ENCODE results near the gene LRRC55. TPM values are rescaled to one million over a fixed set of nuclear protein-coding genes. Genes with fewer than 3 reads are reported as not detected.

LRRC55 gene
- total RNA-seq, 1 experiment from 2014 or later = not detected

DNA sequence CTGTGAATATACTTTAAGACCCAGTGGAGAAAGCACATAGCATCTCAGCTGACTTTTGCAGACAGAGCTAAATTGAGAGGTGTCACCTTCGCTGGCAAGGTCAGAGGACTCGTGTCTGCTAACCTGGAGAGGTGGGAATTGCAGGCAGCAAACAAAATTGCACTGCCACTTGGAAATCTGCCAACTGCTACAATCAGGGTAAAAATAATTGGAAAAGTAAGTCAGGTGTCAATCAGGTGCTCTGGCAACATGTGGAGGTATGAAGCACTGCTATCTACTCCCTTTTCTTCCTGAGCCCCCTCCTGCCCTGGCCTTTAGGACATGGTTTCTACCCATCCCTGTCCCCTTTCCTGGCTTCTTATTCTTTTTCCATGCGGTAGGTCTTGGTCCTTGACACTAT, 24.1 kb upstream of the LRRC55 start:
- no peaks in the 10 kb centered on the region for H3K36me3 ChIP-seq (ENCODE audit: control insufficient read depth in 1 of 2, insufficient read depth in 2 of 2, low read length in 2 of 2)
- BruUV-seq (replicated peaks) = no TSS peak
- H3K27me3 ChIP-seq (ENCODE audit: insufficient read depth, low read length) = peaks cover 47% of the 10 kb centered on the region
- H3K4me1 ChIP-seq (ENCODE audit: control insufficient read depth in 1 of 2, insufficient read depth in 2 of 2, low read length in 2 of 2) = no peaks in the 10 kb centered on the region
- ChIA-PET RAD21 (ENCODE audit: low non-redundant PET in 1 of 2, low total read pairs in 2 of 2, uncharacterized antibody in 2 of 2, unreplicated experiment in 2 of 2) (no interaction called here), CTCF (interaction anchor here (1.0 kb wide), 1 partner anchor 92 kb away, joined by 3 read pairs; no protein-coding TSS in a partner anchor), POLR2A (no interaction called here)
- H3K9me2 ChIP-seq (ENCODE audit: insufficient read depth) = no peaks in the 10 kb centered on the region
- ATAC-seq = no peak
- no peak overlapping the region for H3K27ac ChIP-seq (ENCODE audit: low read depth, low read length)
- H3K9ac ChIP-seq (ENCODE audit: low read length) = no peak overlapping the region
- intact Hi-C loops (cut with micrococcal nuclease) = no loop called here
- no peak overlapping the region for H2AFZ ChIP-seq (ENCODE audit: low read depth, low read length, poor library complexity, severe bottlenecking)
- no peak overlapping the region for H3K4me3 ChIP-seq (replicated peaks in 1 of 2; ENCODE audit: low read depth in 1 of 2, low read length in 2 of 2)
- no peaks in the 10 kb centered on the region for H4K20me1 ChIP-seq (ENCODE audit: insufficient read depth)
- no peak for TF ChIP-seq SP1 (IDR thresholded peaks at IDR 0.05; ENCODE audit: low read depth)
- TF ChIP-seq, protein P1, sequence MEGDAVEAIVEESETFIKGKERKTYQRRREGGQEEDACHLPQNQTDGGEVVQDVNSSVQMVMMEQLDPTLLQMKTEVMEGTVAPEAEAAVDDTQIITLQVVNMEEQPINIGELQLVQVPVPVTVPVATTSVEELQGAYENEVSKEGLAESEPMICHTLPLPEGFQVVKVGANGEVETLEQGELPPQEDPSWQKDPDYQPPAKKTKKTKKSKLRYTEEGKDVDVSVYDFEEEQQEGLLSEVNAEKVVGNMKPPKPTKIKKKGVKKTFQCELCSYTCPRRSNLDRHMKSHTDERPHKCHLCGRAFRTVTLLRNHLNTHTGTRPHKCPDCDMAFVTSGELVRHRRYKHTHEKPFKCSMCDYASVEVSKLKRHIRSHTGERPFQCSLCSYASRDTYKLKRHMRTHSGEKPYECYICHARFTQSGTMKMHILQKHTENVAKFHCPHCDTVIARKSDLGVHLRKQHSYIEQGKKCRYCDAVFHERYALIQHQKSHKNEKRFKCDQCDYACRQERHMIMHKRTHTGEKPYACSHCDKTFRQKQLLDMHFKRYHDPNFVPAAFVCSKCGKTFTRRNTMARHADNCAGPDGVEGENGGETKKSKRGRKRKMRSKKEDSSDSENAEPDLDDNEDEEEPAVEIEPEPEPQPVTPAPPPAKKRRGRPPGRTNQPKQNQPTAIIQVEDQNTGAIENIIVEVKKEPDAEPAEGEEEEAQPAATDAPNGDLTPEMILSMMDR (IDR thresholded peaks at IDR 0.05 in 2 of 3, conservative IDR thresholded peaks at IDR 0.05 in 1 of 3; ENCODE audit: borderline replicate concordance in 1 of 3, insufficient read depth in 1 of 3, low read depth in 2 of 3, low read length in 2 of 3) = no peak
- TF ChIP-seq ZBTB33 (IDR thresholded peaks at IDR 0.05; ENCODE audit: extremely low read depth, insufficient replicate concordance, low read length) = no peak
- TF ChIP-seq EGR1 (IDR thresholded peaks at IDR 0.05; ENCODE audit: low read depth) = no peak
- TF ChIP-seq ZNF274 (IDR thresholded peaks at IDR 0.05; ENCODE audit: low read depth, low read length) = no peak
- TF ChIP-seq CEBPB (IDR thresholded peaks at IDR 0.05; ENCODE audit: low read depth) = no peak
- TF ChIP-seq ATF3 (IDR thresholded peaks at IDR 0.05) = no peak
- TF ChIP-seq JUND (IDR thresholded peaks at IDR 0.05) = no peak
- no peak for TF ChIP-seq SRF (IDR thresholded peaks at IDR 0.05; ENCODE audit: low read depth)
- H3K79me2 ChIP-seq (ENCODE audit: insufficient read depth, low read length) = no peaks in the 10 kb centered on the region
- DNase-seq (ENCODE audit: low read depth, low spot score) = no peak
- no peak overlapping the region for H3K4me2 ChIP-seq (ENCODE audit: low read length)
- no peaks in the 10 kb centered on the region for H3K9me3 ChIP-seq (ENCODE audit: control insufficient read depth in 1 of 2, insufficient read depth in 1 of 2, low read depth in 1 of 2, low read length in 2 of 2)
